ENCODE measurements around the gene ATP6V1A.

DNA sequence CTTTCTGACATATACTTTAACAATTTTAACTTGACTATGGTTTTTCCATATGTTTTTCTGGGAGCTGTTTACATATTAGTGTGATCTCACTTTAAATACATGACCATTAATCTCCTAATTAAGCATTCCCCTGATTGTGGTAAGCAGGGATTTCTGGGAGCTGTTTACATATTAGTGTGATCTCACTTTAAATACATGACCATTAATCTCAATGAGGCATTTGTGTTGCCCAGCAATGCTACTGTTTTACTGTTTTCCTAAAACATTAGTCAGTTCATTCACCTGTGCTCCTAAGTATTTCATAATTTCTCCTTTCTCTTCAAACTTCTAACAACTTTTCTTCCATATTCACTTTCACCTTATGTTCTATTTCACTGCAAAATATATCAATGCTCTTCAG, 88.1 kb downstream of the ATP6V1A start:
- TF ChIP-seq EP300 (IDR thresholded peaks at IDR 0.05) (no peak), POLR2A (IDR thresholded peaks at IDR 0.05) (no peak)
- TF ChIP-seq, protein P1, sequence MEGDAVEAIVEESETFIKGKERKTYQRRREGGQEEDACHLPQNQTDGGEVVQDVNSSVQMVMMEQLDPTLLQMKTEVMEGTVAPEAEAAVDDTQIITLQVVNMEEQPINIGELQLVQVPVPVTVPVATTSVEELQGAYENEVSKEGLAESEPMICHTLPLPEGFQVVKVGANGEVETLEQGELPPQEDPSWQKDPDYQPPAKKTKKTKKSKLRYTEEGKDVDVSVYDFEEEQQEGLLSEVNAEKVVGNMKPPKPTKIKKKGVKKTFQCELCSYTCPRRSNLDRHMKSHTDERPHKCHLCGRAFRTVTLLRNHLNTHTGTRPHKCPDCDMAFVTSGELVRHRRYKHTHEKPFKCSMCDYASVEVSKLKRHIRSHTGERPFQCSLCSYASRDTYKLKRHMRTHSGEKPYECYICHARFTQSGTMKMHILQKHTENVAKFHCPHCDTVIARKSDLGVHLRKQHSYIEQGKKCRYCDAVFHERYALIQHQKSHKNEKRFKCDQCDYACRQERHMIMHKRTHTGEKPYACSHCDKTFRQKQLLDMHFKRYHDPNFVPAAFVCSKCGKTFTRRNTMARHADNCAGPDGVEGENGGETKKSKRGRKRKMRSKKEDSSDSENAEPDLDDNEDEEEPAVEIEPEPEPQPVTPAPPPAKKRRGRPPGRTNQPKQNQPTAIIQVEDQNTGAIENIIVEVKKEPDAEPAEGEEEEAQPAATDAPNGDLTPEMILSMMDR (IDR thresholded peaks at IDR 0.05) = no peak

Data from tibial nerve (tissue), 4 donors.